ENCODE results near the gene POFUT2. TPM values are rescaled to one million over a fixed set of nuclear protein-coding genes. Genes with fewer than 3 reads are reported as not detected.

POFUT2 gene
- polyA plus RNA-seq, 1 experiment = 38.5 TPM

DNA sequence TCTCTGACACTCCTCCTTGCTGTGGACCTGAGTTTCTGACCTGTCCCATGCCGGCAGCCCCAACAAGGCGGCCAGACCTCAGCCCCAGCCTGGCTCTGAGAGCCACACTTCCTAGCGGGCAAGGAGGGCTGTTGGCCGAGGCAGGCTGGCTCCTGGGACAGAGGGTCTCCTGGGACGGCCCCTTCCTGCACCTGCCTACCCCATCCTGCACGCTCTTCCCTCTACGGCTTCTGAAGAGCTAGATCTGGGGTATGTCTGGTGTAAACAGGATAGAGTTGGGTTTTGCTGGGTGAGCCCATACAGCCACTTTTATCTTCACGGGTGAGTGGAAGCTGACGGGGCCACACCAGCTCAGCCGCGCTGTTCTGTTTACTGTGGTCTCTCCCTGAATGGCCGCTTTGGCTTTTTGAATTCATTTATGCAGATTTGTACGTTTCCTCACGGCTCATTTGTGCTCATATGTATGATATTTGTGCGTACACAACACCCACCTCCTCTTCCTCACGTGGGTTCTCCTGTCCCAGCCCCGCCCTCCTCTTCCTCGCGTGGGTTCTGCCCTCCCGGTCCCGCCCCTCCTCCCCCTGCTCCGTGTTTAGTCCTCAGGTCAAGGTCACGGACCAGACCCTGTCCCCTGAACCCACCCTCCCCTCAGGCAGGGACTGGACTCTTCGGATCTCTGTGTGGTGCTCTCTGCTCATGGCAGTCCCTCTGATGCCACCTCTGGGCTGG, 34.7 kb upstream of the POFUT2 start:
- no peaks in the 10 kb centered on the region for H3K36me3 ChIP-seq (ENCODE audit: control insufficient read depth, insufficient read depth, low read length)
- H3K4me3 ChIP-seq (ENCODE audit: low read depth, low read length) = no peak overlapping the region
- TF ChIP-seq, protein P1, sequence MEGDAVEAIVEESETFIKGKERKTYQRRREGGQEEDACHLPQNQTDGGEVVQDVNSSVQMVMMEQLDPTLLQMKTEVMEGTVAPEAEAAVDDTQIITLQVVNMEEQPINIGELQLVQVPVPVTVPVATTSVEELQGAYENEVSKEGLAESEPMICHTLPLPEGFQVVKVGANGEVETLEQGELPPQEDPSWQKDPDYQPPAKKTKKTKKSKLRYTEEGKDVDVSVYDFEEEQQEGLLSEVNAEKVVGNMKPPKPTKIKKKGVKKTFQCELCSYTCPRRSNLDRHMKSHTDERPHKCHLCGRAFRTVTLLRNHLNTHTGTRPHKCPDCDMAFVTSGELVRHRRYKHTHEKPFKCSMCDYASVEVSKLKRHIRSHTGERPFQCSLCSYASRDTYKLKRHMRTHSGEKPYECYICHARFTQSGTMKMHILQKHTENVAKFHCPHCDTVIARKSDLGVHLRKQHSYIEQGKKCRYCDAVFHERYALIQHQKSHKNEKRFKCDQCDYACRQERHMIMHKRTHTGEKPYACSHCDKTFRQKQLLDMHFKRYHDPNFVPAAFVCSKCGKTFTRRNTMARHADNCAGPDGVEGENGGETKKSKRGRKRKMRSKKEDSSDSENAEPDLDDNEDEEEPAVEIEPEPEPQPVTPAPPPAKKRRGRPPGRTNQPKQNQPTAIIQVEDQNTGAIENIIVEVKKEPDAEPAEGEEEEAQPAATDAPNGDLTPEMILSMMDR (IDR thresholded peaks at IDR 0.05; ENCODE audit: insufficient read depth, low read depth, low read length) = no peak
- ChIA-PET POLR2A (no interaction called here), CTCF (interaction anchor here (1.0 to 5.7 kb wide), 5 partner anchors 14 to 118 kb away, joined by 3 to 29 read pairs (median 3); no protein-coding TSS in a partner anchor)
- H3K27me3 ChIP-seq (ENCODE audit: control insufficient read depth, insufficient read depth, low read length) = no peaks in the 10 kb centered on the region
- DNase-seq (ENCODE audit: low read depth) = no peak

DNA sequence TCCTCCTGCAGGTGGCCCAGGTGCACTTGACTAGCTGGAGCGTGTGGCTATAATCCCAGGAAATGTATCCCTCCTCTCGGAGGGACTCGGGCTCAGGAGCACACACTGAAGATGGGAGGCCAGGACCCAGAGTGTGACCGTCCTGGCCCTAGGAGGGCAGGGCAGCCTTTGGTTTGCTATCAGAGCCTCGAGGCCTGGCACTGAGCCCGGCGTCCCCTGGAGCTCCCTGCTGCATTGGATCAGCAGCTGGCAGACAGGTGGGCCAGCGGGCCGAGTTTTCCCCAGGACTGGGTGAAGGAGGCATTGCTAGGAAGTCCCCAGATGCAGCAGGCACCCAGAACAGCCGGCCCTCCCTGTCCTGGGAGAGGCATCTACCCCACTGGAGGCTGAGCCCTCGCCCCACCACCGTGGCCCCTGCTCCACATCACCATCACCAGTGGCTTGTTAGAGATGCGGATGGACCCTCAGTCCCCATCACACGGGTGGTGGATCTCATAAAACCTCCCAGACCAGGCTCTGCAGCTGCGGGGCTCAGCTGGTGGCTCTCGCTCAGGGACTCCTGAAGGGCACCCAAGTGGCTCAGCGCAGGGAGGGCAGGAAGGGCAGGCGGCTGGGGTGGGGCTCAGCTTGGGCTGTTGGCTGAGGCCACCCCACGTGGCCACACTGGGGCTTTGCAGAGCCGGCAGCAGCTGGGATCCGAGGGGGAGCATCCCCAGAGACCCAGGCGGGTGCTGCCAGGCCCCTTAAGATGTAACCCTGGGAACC, 32.7 kb upstream of the POFUT2 start:
- Histone ChIP-seq H3K27me3 (ENCODE audit: control insufficient read depth, insufficient read depth, low read length) (no peaks in the 10 kb centered on the region), H3K4me3 (ENCODE audit: low read depth, low read length) (no peak overlapping the region), H3K36me3 (ENCODE audit: control insufficient read depth, insufficient read depth, low read length) (no peaks in the 10 kb centered on the region)
- TF ChIP-seq, protein P1 (IDR thresholded peaks at IDR 0.05; ENCODE audit: insufficient read depth, low read depth, low read length) = no peak
- DNase-seq (ENCODE audit: low read depth) = no peak
- CTCF ChIA-PET = interaction anchor here (0.6 to 5.7 kb wide), 6 partner anchors 12 to 180 kb away, joined by 3 to 29 read pairs (median 4); no protein-coding TSS in a partner anchor
- POLR2A ChIA-PET = no interaction called here

- POLR2A ChIA-PET = no interaction called here
- no peak for DNase-seq (ENCODE audit: low read depth)
- Histone ChIP-seq H3K27me3 (ENCODE audit: control insufficient read depth, insufficient read depth, low read length) (no peaks in the 10 kb centered on the region), H3K36me3 (ENCODE audit: control insufficient read depth, insufficient read depth, low read length) (no peaks in the 10 kb centered on the region), H3K4me3 (ENCODE audit: low read depth, low read length) (no peak overlapping the region)
- TF ChIP-seq, protein P1 (IDR thresholded peaks at IDR 0.05; ENCODE audit: insufficient read depth, low read depth, low read length) = peak; percentile 27; the same call in 1 of the 2 replicates
- CTCF ChIA-PET = interaction anchor here (0.6 to 5.7 kb wide), 8 partner anchors 10 to 179 kb away, joined by 3 to 29 read pairs (median 3); no protein-coding TSS in a partner anchor
Measured at GRCh38 chr21:45319461-45320211, 31.9 kb upstream of the POFUT2 start.

DNA sequence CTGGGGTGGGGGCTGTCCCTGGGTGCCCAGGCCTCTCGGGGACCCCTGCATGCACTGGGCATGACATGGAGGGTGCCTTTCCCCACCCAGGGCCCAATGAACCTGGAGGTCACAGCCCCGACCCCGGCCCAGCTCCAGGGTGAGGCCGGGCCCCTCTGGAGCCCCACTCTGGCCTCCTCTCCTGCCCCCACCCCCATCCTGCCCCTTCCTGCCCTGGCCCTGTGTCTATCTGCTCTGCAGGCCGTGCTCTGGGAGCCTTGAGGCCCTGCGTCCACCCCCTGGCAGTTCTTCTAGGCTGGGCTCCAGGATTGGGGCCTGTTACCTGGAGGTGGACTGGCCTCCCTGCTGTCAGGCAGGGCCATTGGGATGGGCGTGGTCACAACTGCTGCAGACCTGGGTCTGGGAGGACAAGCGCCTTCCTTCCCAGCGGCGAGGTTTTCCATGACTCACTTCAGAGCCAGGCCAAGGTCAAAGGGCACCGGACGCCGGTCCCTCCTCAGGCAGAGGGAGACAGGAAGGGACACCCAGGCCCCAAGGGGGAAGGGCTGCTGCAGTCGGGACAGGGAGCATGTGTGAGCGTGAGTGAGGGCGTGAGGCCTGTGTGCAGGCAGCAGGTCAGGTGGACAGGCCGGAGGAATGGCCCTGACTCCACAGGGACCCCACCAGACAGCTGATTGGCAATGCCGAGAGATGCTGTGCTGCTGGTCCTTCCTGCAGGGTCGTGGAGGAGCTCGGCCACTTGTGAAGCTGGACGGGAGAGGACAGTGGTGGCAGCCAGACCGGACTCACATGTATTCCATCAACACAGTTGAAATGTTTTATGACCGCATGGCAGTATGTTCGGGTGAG, 31.1 kb upstream of the POFUT2 start:
- DNase-seq (ENCODE audit: low read depth) = no peak
- ChIA-PET POLR2A (no interaction called here), CTCF (interaction anchor here (0.6 to 5.7 kb wide), 7 partner anchors 10 to 179 kb away, joined by 3 to 29 read pairs (median 5); no protein-coding TSS in a partner anchor)
- TF ChIP-seq, protein P1 (IDR thresholded peaks at IDR 0.05; ENCODE audit: insufficient read depth, low read depth, low read length) = no peak
- Histone ChIP-seq H3K27me3 (ENCODE audit: control insufficient read depth, insufficient read depth, low read length) (no peaks in the 10 kb centered on the region), H3K36me3 (ENCODE audit: control insufficient read depth, insufficient read depth, low read length) (no peaks in the 10 kb centered on the region), H3K4me3 (ENCODE audit: low read depth, low read length) (no peak overlapping the region)
